H9 (cell line): ENCODE results near the gene KCNN3. TPM values are rescaled to one million over a fixed set of nuclear protein-coding genes. Genes with fewer than 3 reads are reported as not detected.

Experiments used
- DNase-seq: peaks from one replicate; pipeline ENCODE4 v3.0.0-alpha.2; 2017
- H2AFZ ChIP-seq: one replicate; pipeline ENCODE4 v1.6.1; 2013; ENCODE audit warnings: mild to moderate bottlenecking, low read length, control low read depth, moderate library complexity
- H2AK5ac ChIP-seq: 2 replicates; pipeline ENCODE4 v1.6.1; 2013; ENCODE audit warnings: low read length, control low read depth, mixed read lengths; ENCODE audit not compliant: insufficient read length
- H2BK120ac ChIP-seq: one replicate; pipeline ENCODE4 v1.6.1; 2013; ENCODE audit warnings: low read depth, mild to moderate bottlenecking, low read length, control low read depth, inconsistent platforms; ENCODE audit not compliant: poor library complexity, severe bottlenecking
- H2BK12ac ChIP-seq: 2 replicates; pipeline ENCODE4 v1.6.1; 2013; ENCODE audit warnings: low read length, control low read depth, mixed read lengths, low read depth; ENCODE audit not compliant: insufficient read length
- H2BK15ac ChIP-seq: 2 replicates; pipeline ENCODE4 v1.6.1; 2013; ENCODE audit warnings: low read depth, low read length, control low read depth
- H2BK20ac ChIP-seq: one replicate; pipeline ENCODE4 v1.6.1; 2013; ENCODE audit warnings: low read depth, mild to moderate bottlenecking, low read length, control low read depth, inconsistent platforms; ENCODE audit not compliant: poor library complexity, severe bottlenecking
- H2BK5ac ChIP-seq: 2 replicates; pipeline ENCODE4 v1.6.1; 2013; ENCODE audit warnings: low read length, control low read depth, mixed read lengths; ENCODE audit not compliant: insufficient read length
- H3K14ac ChIP-seq: 2 replicates; pipeline ENCODE4 v1.6.1; 2013; ENCODE audit warnings: low read length, control low read depth; ENCODE audit not compliant: insufficient read depth
- H3K18ac ChIP-seq: 2 replicates; pipeline ENCODE4 v1.6.1; 2013; ENCODE audit warnings: low read depth, mild to moderate bottlenecking, mixed read lengths, low read length, control low read depth; ENCODE audit not compliant: insufficient read length
- H3K23ac ChIP-seq: 2 replicates; pipeline ENCODE4 v1.6.1; 2013; ENCODE audit warnings: low read length, control low read depth, mixed read lengths, low read depth; ENCODE audit not compliant: insufficient read length
- H3K23me2 ChIP-seq: 2 replicates; pipeline ENCODE4 v1.6.1; 2013; ENCODE audit warnings: low read depth, mild to moderate bottlenecking, mixed read lengths, low read length, control low read depth; ENCODE audit not compliant: insufficient read length, poor library complexity, severe bottlenecking
- H3K27ac ChIP-seq: 2 replicates; pipeline ENCODE4 v1.5.1; 2013; ENCODE audit warnings: low read length, control low read depth, mixed read lengths, low read depth; ENCODE audit not compliant: insufficient read length
- H3K27me3 ChIP-seq: 2 replicates; pipeline ENCODE4 v1.6.1; 2013; ENCODE audit warnings: low read length, control low read depth, inconsistent platforms; ENCODE audit not compliant: insufficient read depth
- H3K4ac ChIP-seq: 2 replicates; pipeline ENCODE4 v1.6.1; 2013; ENCODE audit warnings: low read depth, mild to moderate bottlenecking, control low read depth, inconsistent platforms, low read length, moderate library complexity
- H3K4me1 ChIP-seq: 2 replicates; pipeline ENCODE4 v1.6.1; 2013; ENCODE audit warnings: low read length, control low read depth, inconsistent platforms; ENCODE audit not compliant: insufficient read depth
- H3K4me2 ChIP-seq: 2 replicates; pipeline ENCODE4 v1.6.1; 2013; ENCODE audit warnings: low read length, control low read depth, mixed read lengths; ENCODE audit not compliant: insufficient read length, insufficient read depth
- H3K56ac ChIP-seq: 2 replicates; pipeline ENCODE4 v1.6.1; 2013; ENCODE audit warnings: low read depth, mild to moderate bottlenecking, mixed read lengths, low read length, control low read depth; ENCODE audit not compliant: insufficient read length
- H3K79me1 ChIP-seq: 2 replicates; pipeline ENCODE4 v1.6.1; 2013; ENCODE audit warnings: low read depth, mild to moderate bottlenecking, moderate library complexity, low read length, control low read depth, inconsistent platforms; ENCODE audit not compliant: insufficient read depth, poor library complexity, severe bottlenecking
- H3K79me2 ChIP-seq: 2 replicates; pipeline ENCODE4 v1.6.1; 2013; ENCODE audit warnings: low read length, control low read depth, inconsistent platforms; ENCODE audit not compliant: insufficient read depth
- H3K9ac ChIP-seq: 2 replicates; pipeline ENCODE4 v1.6.1; 2013; ENCODE audit warnings: low read length, control low read depth, mixed read lengths; ENCODE audit not compliant: insufficient read length; ENCODE audit errors: extremely low read depth
- H3K9me3 ChIP-seq: one replicate; pipeline ENCODE4 v1.6.1; 2013; ENCODE audit warnings: low read depth, low read length, inconsistent platforms; ENCODE audit not compliant: control insufficient read depth
- H3T11ph ChIP-seq: one replicate; pipeline ENCODE4 v1.6.1; 2013; ENCODE audit warnings: mild to moderate bottlenecking, low read length, control low read depth, inconsistent platforms
- H4K20me1 ChIP-seq: one replicate; pipeline ENCODE4 v1.6.1; 2013; ENCODE audit not compliant: control insufficient read depth, insufficient read length, insufficient read depth
- H4K5ac ChIP-seq: 2 replicates; pipeline ENCODE4 v1.6.1; 2013; ENCODE audit warnings: low read depth, mild to moderate bottlenecking, mixed read lengths, low read length, control low read depth; ENCODE audit not compliant: insufficient read length
- H4K8ac ChIP-seq: replicated peaks from 2 replicates; pipeline ENCODE4 v1.6.1; 2013; ENCODE audit warnings: low read length, control low read depth, mixed read lengths, low read depth; ENCODE audit not compliant: insufficient read length
- H4K91ac ChIP-seq: 2 replicates; pipeline ENCODE4 v1.6.1; 2013; ENCODE audit warnings: low read depth, mild to moderate bottlenecking, moderate library complexity, mixed read lengths, low read length, control low read depth; ENCODE audit not compliant: insufficient read length
- H3K27ac Mint-ChIP-seq, 3 experiments: 2 replicates in 2 of 3; 3 replicates in 1 of 3; pipeline ENCODE4 v1.8.0; 2020 to 2021; ENCODE audit warnings: mixed read lengths in 3 of 3, mild to moderate bottlenecking in 1 of 3, moderate library complexity in 1 of 3
- H3K27me3 Mint-ChIP-seq: 2 replicates; pipeline ENCODE4 v1.8.0; 2021; ENCODE audit warnings: low read depth, mild to moderate bottlenecking, moderate library complexity, mixed read lengths
- H3K36me3 Mint-ChIP-seq, 3 experiments: 2 replicates in 2 of 3; 3 replicates in 1 of 3; pipeline ENCODE4 v1.8.0; 2020 to 2021; ENCODE audit warnings: low read depth in 3 of 3, mixed read lengths in 3 of 3; ENCODE audit not compliant: insufficient read depth in 1 of 3
- H3K4me1 Mint-ChIP-seq, 2 experiments: 2 replicates each; pipeline ENCODE4 v1.8.0; 2020; ENCODE audit warnings: mixed read lengths in 2 of 2
- H3K4me3 Mint-ChIP-seq, 2 experiments: 2 replicates in 1 of 2; 3 replicates in 1 of 2; pipeline ENCODE4 v1.8.0; 2020 to 2021; ENCODE audit warnings: mild to moderate bottlenecking in 2 of 2, mixed read lengths in 2 of 2, moderate library complexity in 1 of 2
- H3K9me3 Mint-ChIP-seq, 2 experiments: 2 replicates in 1 of 2; 3 replicates in 1 of 2; pipeline ENCODE4 v1.8.0; 2020; ENCODE audit warnings: mild to moderate bottlenecking in 2 of 2, mixed read lengths in 2 of 2, moderate library complexity in 1 of 2
- WGBS: extraction: QIAGEN DNeasy Blood & Tissue Kit; methylation state at CpG from one replicate; pipeline ENCODE4 v1.1.7; 2013; ENCODE audit warnings: missing lambda C conversion rate, low lambda C conversion rate, mixed read lengths; ENCODE audit not compliant: insufficient read length; ENCODE audit errors: extremely low coverage; 5-methylcytosine and 5-hydroxymethylcytosine counted together
- total RNA-seq: library from RNA; stranded (reverse); gene quantifications from 2 replicates; pipeline ENCODE4 v1.2.1, GENCODE V29; 2021
- TF ChIP-seq, protein P1 (sequence below): fragments of 200-600 bp; sonication (generic); conservative IDR thresholded peaks from 3 replicates; pipeline ENCODE4 v1.8.0; 2021; ENCODE audit warnings: antibody characterized with exemption, mild to moderate bottlenecking

The KCNN3 gene
- total RNA-seq, 1 experiment from 2014 or later, result 0.83 TPM

DNA sequence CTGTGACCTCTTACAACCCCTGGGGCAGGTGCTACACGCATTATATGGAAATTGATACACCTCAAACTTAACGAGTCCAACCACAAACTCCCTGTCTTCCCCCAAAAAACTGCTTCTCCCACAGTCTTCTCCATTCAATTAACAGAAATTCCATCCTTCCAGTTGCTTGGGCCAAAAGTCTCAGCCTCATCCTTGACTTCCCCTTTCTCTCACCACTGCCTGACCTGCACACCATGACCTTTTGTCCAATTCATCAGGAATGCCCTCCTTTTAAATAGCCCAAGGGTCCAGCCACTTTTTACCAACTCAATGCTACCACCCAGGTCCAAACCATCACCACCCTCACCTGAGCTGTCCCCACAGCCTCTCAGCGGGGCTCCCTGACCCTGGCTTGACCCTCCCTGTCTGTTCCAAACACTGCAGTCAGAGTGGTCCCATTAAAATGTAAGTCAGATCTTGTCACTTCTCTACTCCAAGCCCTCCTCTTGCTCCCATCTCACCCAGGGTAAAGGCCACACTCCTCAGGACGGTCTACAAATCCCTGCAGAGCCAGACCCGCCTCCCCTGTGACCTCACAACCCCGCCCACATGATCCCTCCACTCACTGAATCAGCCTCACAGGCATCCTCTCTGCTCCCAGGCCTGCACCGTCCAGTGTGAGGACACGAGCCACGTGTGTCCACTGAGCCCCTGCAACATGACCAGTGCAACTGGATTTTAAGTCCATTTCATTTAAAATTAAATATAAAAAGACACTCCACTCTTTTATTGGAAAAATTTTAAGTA is 18.5 kb downstream of the KCNN3 start:
- no peaks in the 10 kb centered on the region for H3K79me1 ChIP-seq
- no peak overlapping the region for H3K9ac ChIP-seq
- H3K27ac ChIP-seq, result no peak overlapping the region
- H3K27ac Mint-ChIP-seq, result peak overlapping the region in 1 of 3 experiments; percentile 30; a peak in 2 of 7 replicates
- H3K27me3 Mint-ChIP-seq, result no peaks in the 10 kb centered on the region; the same call in 1 of the 2 replicates
- H3K9me3 Mint-ChIP-seq, result no peaks in the 10 kb centered on the region
- no peak overlapping the region; a peak in 1 of 5 replicates for H3K4me3 Mint-ChIP-seq
- no CpG with 5 or more reads among the region's 9 CpGs for WGBS
- no peak overlapping the region for H2BK15ac ChIP-seq
- no peak overlapping the region for H4K5ac ChIP-seq
- H3K79me2 ChIP-seq, result no peaks in the 10 kb centered on the region; the same call in 1 of the 2 replicates
- H3K4me1 ChIP-seq, result no peaks in the 10 kb centered on the region; the same call in 1 of the 2 replicates
- no peaks in the 10 kb centered on the region for H3K23me2 ChIP-seq
- TF ChIP-seq, protein P1, sequence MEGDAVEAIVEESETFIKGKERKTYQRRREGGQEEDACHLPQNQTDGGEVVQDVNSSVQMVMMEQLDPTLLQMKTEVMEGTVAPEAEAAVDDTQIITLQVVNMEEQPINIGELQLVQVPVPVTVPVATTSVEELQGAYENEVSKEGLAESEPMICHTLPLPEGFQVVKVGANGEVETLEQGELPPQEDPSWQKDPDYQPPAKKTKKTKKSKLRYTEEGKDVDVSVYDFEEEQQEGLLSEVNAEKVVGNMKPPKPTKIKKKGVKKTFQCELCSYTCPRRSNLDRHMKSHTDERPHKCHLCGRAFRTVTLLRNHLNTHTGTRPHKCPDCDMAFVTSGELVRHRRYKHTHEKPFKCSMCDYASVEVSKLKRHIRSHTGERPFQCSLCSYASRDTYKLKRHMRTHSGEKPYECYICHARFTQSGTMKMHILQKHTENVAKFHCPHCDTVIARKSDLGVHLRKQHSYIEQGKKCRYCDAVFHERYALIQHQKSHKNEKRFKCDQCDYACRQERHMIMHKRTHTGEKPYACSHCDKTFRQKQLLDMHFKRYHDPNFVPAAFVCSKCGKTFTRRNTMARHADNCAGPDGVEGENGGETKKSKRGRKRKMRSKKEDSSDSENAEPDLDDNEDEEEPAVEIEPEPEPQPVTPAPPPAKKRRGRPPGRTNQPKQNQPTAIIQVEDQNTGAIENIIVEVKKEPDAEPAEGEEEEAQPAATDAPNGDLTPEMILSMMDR, result no peak
- DNase-seq, result peak; percentile 71
- H2AFZ ChIP-seq, result no peak overlapping the region
- H3K14ac ChIP-seq, result no peak overlapping the region
- no peaks in the 10 kb centered on the region for H3K27me3 ChIP-seq
- H3K23ac ChIP-seq, result no peak overlapping the region
- no peaks in the 10 kb centered on the region for H3K9me3 ChIP-seq
- H4K8ac ChIP-seq, result no peak overlapping the region
- no peak overlapping the region for H4K91ac ChIP-seq
- H3T11ph ChIP-seq, result no peak overlapping the region
- no peak overlapping the region for H3K4ac ChIP-seq
- H2AK5ac ChIP-seq, result no peak overlapping the region
- H3K4me1 Mint-ChIP-seq, result peaks cover 19 to 32% of the 10 kb centered on the region in 2 experiments
- no peak overlapping the region for H3K4me2 ChIP-seq
- H2BK5ac ChIP-seq, result no peak overlapping the region
- H3K56ac ChIP-seq, result no peak overlapping the region
- no peak overlapping the region for H2BK120ac ChIP-seq
- H4K20me1 ChIP-seq, result no peaks in the 10 kb centered on the region
- H3K18ac ChIP-seq, result no peak overlapping the region
- H2BK20ac ChIP-seq, result no peak overlapping the region
- no peak overlapping the region for H2BK12ac ChIP-seq
- no peaks in the 10 kb centered on the region for H3K36me3 Mint-ChIP-seq
